Motor neuron (in vitro differentiated cells): Measurements from ENCODE around the gene NRSN1. TPM values are rescaled to one million over a fixed set of nuclear protein-coding genes. Genes with fewer than 3 reads are reported as not detected.
A peak's percentile ranks its signal among the peaks of the same experiment; 100 is the strongest.

Experiments
- ATAC-seq, 8 experiments: fragments of 200-7000 bp; cut with Tn5 transposase; replicated peaks in 6 of 8; 2 replicates each; pipeline ENCODE4 v1.8.0; 2021; ENCODE audit warnings: mild to moderate bottlenecking in 8 of 8, moderate library complexity in 8 of 8
- H3K27ac ChIP-seq, 2 donors: fragments of 250-450 bp; sonication (Bioruptor Pico); 2 replicates each; pipeline ENCODE4 v1.9.0; 2021; ENCODE audit warnings: antibody characterized with exemption in 2 of 2, mild to moderate bottlenecking in 2 of 2, moderate library complexity in 1 of 2
- H3K4me1 ChIP-seq, 2 donors: fragments of 250-450 bp; sonication (Bioruptor Pico); replicated peaks in 1 of 2; 2 replicates each; pipeline ENCODE4 v1.6.1; 2021; ENCODE audit warnings: antibody characterized with exemption in 2 of 2, mild to moderate bottlenecking in 2 of 2, moderate library complexity in 1 of 2
- H3K4me3 ChIP-seq, 5 donors: fragments of 250-450 bp; sonication (Bioruptor Pico); 2 replicates each; pipeline ENCODE4 v1.9.0; 2021; ENCODE audit warnings: antibody characterized with exemption in 5 of 5, mild to moderate bottlenecking in 5 of 5, moderate library complexity in 4 of 5
- WGBS, 10 experiments: fragments of 450-650 bp; shearing (Covaris generic); methylation state at CpG; one replicate each; pipeline ENCODE4 v1.0.0; 2022; 5-methylcytosine and 5-hydroxymethylcytosine counted together
- in situ Hi-C, 9 experiments: fragments of 400-800 bp; cut with MboI; loops; one replicate each; pipeline ENCODE4 v1.15.0; 2021; ENCODE audit warnings: low sequenced_read_pairs in 9 of 9, low pct_unique_long_range_greater_than_20kb in 2 of 9; ENCODE audit not compliant: unreplicated experiment in 9 of 9
- total RNA-seq, 8 experiments: library from RNA; unstranded; fragments of 300-600 nt; gene quantifications; 2 replicates each; pipeline versions ENCODE4 v1.2.3 to v1.2.4, GENCODE V29; 2022

Gene NRSN1
- total RNA-seq, 8 experiments from 2014 or later = 0.54 to 21.8 (median 9.8) TPM; not detected in 1

GRCh38 chr6:24147511-24148153 is 21.6 kb downstream of the NRSN1 start:
- H3K4me1 ChIP-seq = peaks cover 15 to 16% of the 10 kb centered on the region in 2 donors
- H3K4me3 ChIP-seq = no peak overlapping the region
- ATAC-seq = peak in 5 of 8 experiments; percentile 20 to 77 (median 41)
- in situ Hi-C loops = no loop called here
- WGBS, 10 experiments = 5 to 70% (median 61%) methylated on average over 2 to 7 of the region's 8 CpGs; no CpG with 5 or more reads in 1 of the 10 experiments
- no peak overlapping the region for H3K27ac ChIP-seq

GRCh38 chr6:24148154-24148570 is 22.1 kb downstream of the NRSN1 start:
- ATAC-seq = no peak
- 0 to 100% (median 90%) methylated on average over 1 to 3 of the region's 3 CpGs; no CpG with 5 or more reads in 1 of the 10 experiments for WGBS, 10 experiments
- Histone ChIP-seq H3K27ac (no peak overlapping the region), H3K4me1 (peaks cover 15 to 16% of the 10 kb centered on the region in 2 donors), H3K4me3 (no peak overlapping the region)
- in situ Hi-C loops = no loop called here

DNA sequence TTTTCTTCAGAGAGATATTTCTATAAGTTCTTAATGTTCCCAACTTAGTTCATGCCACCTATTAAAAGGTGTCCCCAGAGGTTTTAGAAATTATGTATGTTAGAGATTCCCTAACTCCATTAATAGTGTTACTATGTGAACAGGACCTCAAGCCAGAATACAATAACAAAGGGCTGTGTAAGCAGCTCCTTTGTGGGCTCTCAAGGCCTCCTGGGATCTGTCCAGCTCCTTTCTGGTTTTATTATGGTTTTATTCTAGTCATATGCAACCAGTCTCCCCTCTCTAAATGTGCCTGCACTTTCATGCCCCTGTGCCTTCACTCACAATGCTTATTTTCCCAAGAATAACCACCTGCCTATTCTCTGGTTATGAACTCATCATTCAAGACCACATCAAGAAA is 22.7 kb downstream of the NRSN1 start:
- Histone ChIP-seq H3K27ac (no peak overlapping the region), H3K4me3 (no peak overlapping the region), H3K4me1 (peaks cover 15 to 16% of the 10 kb centered on the region in 2 donors)
- in situ Hi-C loops = no loop called here
- ATAC-seq = peak in 1 of 8 experiments; percentile 60

GRCh38 chr6:24149296-24149695 is 23.3 kb downstream of the NRSN1 start:
- H3K4me1 ChIP-seq = peaks cover 15 to 16% of the 10 kb centered on the region in 2 donors
- no peak overlapping the region for H3K4me3 ChIP-seq
- no peak overlapping the region for H3K27ac ChIP-seq
- peak in 1 of 8 experiments; percentile 8 for ATAC-seq
- in situ Hi-C loops = no loop called here

GRCh38 chr6:24149836-24150235 is 23.8 kb downstream of the NRSN1 start:
- peaks cover 15 to 16% of the 10 kb centered on the region in 2 donors for H3K4me1 ChIP-seq
- whole genome bisulfite sequencing, 10 experiments = 0 to 43% (median 21%) methylated on average over 1 to 3 of the region's 3 CpGs
- no peak overlapping the region for H3K27ac ChIP-seq
- no peak for ATAC-seq
- H3K4me3 ChIP-seq = no peak overlapping the region
- in situ Hi-C loops = no loop called here

DNA sequence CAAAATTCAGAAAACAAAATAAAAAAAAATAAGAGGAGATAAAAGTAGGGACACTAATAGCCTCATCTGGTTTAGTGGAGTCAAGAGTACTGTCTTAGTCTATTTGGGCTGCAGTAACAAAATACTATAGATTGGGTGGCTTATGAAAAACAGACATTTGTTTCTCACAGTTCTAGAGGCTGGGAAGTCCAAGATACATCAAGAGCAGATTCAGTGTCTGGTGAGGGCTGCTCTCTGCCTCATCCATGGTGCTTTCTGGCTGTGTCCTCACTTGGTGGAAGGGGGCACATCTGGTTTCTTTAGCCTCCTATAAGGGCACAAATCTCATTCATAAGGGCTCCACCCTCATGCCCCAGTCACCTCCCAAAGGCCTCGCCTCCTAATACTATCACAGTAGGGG is 26.0 kb downstream of the NRSN1 start:
- Histone ChIP-seq H3K4me3 (no peak overlapping the region), H3K27ac (no peak overlapping the region), H3K4me1 (peaks cover 14 to 18% of the 10 kb centered on the region in 2 donors)
- in situ Hi-C loops = no loop called here
- 14 to 100% (median 90%) methylated on average over 1 of the region's 1 CpG; no CpG with 5 or more reads in 4 of the 10 experiments for whole genome bisulfite sequencing, 10 experiments
- ATAC-seq = no peak

GRCh38 chr6:24154121-24154520 is 28.1 kb downstream of the NRSN1 start:
- Histone ChIP-seq H3K4me1 (peaks cover 1 to 5% of the 10 kb centered on the region in 2 donors), H3K4me3 (no peak overlapping the region), H3K27ac (no peak overlapping the region)
- in situ Hi-C loops = no loop called here
- ATAC-seq = no peak

DNA sequence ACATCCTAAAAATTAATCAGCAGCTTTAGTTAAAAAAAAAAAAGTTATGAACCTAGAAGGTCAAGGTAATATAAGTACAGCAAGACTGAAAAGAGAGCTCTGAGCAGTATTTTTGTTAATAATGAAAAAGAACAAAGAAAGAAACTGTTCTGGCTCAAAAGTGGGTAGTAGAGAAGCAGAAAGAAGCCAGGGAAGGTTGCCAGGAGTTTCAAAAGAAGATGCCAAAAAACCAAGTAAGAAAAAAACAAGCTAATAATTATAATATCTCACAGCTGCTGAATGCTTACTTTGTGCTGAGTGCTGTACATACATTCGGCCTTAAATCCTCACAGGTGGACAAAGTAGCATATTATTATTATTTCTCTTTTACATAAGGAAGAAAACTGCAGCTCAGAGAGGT is 31.9 kb downstream of the NRSN1 start:
- no peak for ATAC-seq
- WGBS, 10 experiments = 0 to 90% (median 63%) methylated on average over 1 of the region's 1 CpG; no CpG with 5 or more reads in 1 of the 10 experiments
- no peak overlapping the region for H3K4me3 ChIP-seq
- in situ Hi-C loops = no loop called here
- peaks cover 2% of the 10 kb centered on the region in 2 donors for H3K4me1 ChIP-seq
- no peak overlapping the region for H3K27ac ChIP-seq

DNA sequence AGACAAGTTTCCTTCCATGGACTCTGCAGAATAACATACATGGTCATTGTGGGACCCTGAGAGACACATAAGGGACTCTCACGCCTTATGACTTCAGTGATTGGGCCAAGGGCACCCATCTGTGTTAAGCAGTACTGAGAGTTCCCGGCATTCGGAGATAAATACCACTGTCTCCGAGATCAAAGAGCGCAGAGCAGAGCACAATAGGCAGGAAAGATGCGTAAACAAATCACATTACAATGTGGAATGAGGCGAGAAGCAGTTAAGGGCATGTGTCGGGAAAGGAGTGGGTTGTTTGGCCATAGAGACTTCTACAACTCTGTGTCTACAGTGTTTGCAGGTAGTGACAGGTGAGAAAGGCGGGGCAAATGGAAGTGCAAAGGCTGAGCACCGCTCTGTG is 57.6 kb downstream of the NRSN1 start:
- in situ Hi-C loops = loop anchor here in 1 of 9 experiments (25.0 kb wide), 1 partner anchor 121 kb away; no protein-coding TSS in a partner anchor
- Histone ChIP-seq H3K4me1 (peaks cover 13 to 37% of the 10 kb centered on the region in 2 donors), H3K4me3 (no peak overlapping the region), H3K27ac (no peak overlapping the region)
- WGBS, 10 experiments = 58 to 100% (median 83%) methylated on average over 1 to 9 of the region's 10 CpGs; no CpG with 5 or more reads in 2 of the 10 experiments
- ATAC-seq = no peak

- Histone ChIP-seq H3K27ac (no peak overlapping the region), H3K4me3 (no peak overlapping the region), H3K4me1 (peaks cover 17 to 44% of the 10 kb centered on the region in 2 donors)
- no peak for ATAC-seq
- in situ Hi-C loops = loop anchor here in 1 of 9 experiments (25.0 kb wide), 1 partner anchor 124 kb away; no protein-coding TSS in a partner anchor
- 28 to 100% (median 79%) methylated on average over 1 to 6 of the region's 7 CpGs; no CpG with 5 or more reads in 3 of the 10 experiments for WGBS, 10 experiments
Observed at GRCh38 chr6:24186349-24186748, 60.3 kb downstream of the NRSN1 start.

GRCh38 chr6:24187965-24188577 is 62.1 kb downstream of the NRSN1 start:
- peak in 5 of 8 experiments; percentile 62 to 95 (median 87) for ATAC-seq

DNA sequence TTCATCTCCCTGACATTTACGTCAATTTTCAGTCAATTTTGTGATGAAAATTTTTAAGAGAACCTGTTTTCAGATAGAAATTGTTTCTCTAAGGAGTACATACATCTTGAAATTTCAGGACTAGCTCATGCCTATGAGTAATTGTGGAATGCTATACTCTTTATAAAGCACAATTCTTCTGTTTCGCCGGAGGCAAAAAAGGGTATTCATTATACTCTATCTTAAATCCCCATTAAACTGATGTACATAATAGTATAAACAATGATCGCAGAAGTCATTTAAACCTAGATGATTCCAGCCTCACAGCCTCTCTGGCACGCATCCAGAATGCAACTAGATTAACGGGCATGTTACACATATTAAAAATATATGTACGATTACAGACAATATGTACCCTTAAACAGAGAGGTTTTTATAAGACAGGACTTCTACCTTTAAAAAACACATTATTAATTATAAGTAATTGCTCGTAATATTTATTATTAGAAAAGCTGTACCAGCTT is 62.6 kb downstream of the NRSN1 start:
- Histone ChIP-seq H3K4me1 (peaks cover 17 to 44% of the 10 kb centered on the region in 2 donors), H3K27ac (no peak overlapping the region), H3K4me3 (no peak overlapping the region)
- WGBS, 10 experiments = 23 to 93% (median 66%) methylated on average over 5 to 8 of the region's 8 CpGs; no CpG with 5 or more reads in 1 of the 10 experiments
- in situ Hi-C loops = loop anchor here in 1 of 9 experiments (25.0 kb wide), 1 partner anchor 126 kb away; no protein-coding TSS in a partner anchor
- peak in 5 of 8 experiments; percentile 26 to 45 (median 37) for ATAC-seq

More at GRCh38 chr6:24187965-24188577, 62.1 kb downstream of the NRSN1 start:
- in situ Hi-C loops = loop anchor here in 1 of 9 experiments (25.0 kb wide), 1 partner anchor 126 kb away; no protein-coding TSS in a partner anchor
- Histone ChIP-seq H3K27ac (no peak overlapping the region), H3K4me3 (no peak overlapping the region), H3K4me1 (peaks cover 17 to 44% of the 10 kb centered on the region in 2 donors)

- in situ Hi-C loops = loop anchor here in 1 of 9 experiments (25.0 kb wide), 1 partner anchor 129 kb away; no protein-coding TSS in a partner anchor
- no peak overlapping the region for H3K4me3 ChIP-seq
- 0 to 100% (median 50%) methylated on average over 1 to 2 of the region's 2 CpGs; no CpG with 5 or more reads in 3 of the 10 experiments for WGBS, 10 experiments
- H3K27ac ChIP-seq = no peak overlapping the region
- H3K4me1 ChIP-seq = peaks cover 14 to 30% of the 10 kb centered on the region in 2 donors
- peak in 3 of 8 experiments; percentile 37 to 65 (median 57) for ATAC-seq
Observed at GRCh38 chr6:24191346-24191745, 65.3 kb downstream of the NRSN1 start.
